H9 (cell line): ENCODE measurements around the gene CPM. TPM values are rescaled to one million over a fixed set of nuclear protein-coding genes. Genes with fewer than 3 reads are reported as not detected.

Experiments
- DNase-seq: peaks from one replicate; pipeline ENCODE4 v3.0.0-alpha.2; 2017
- H2AFZ ChIP-seq: one replicate; pipeline ENCODE4 v1.6.1; 2013; ENCODE audit warnings: mild to moderate bottlenecking, low read length, control low read depth, moderate library complexity
- H2AK5ac ChIP-seq: 2 replicates; pipeline ENCODE4 v1.6.1; 2013; ENCODE audit warnings: low read length, control low read depth, mixed read lengths; ENCODE audit not compliant: insufficient read length
- H2BK120ac ChIP-seq: one replicate; pipeline ENCODE4 v1.6.1; 2013; ENCODE audit warnings: low read depth, mild to moderate bottlenecking, low read length, control low read depth, inconsistent platforms; ENCODE audit not compliant: poor library complexity, severe bottlenecking
- H2BK12ac ChIP-seq: 2 replicates; pipeline ENCODE4 v1.6.1; 2013; ENCODE audit warnings: low read length, control low read depth, mixed read lengths, low read depth; ENCODE audit not compliant: insufficient read length
- H2BK15ac ChIP-seq: 2 replicates; pipeline ENCODE4 v1.6.1; 2013; ENCODE audit warnings: low read depth, low read length, control low read depth
- H2BK20ac ChIP-seq: one replicate; pipeline ENCODE4 v1.6.1; 2013; ENCODE audit warnings: low read depth, mild to moderate bottlenecking, low read length, control low read depth, inconsistent platforms; ENCODE audit not compliant: poor library complexity, severe bottlenecking
- H2BK5ac ChIP-seq: 2 replicates; pipeline ENCODE4 v1.6.1; 2013; ENCODE audit warnings: low read length, control low read depth, mixed read lengths; ENCODE audit not compliant: insufficient read length
- H3K14ac ChIP-seq: 2 replicates; pipeline ENCODE4 v1.6.1; 2013; ENCODE audit warnings: low read length, control low read depth; ENCODE audit not compliant: insufficient read depth
- H3K18ac ChIP-seq: 2 replicates; pipeline ENCODE4 v1.6.1; 2013; ENCODE audit warnings: low read depth, mild to moderate bottlenecking, mixed read lengths, low read length, control low read depth; ENCODE audit not compliant: insufficient read length
- H3K23ac ChIP-seq: 2 replicates; pipeline ENCODE4 v1.6.1; 2013; ENCODE audit warnings: low read length, control low read depth, mixed read lengths, low read depth; ENCODE audit not compliant: insufficient read length
- H3K23me2 ChIP-seq: 2 replicates; pipeline ENCODE4 v1.6.1; 2013; ENCODE audit warnings: low read depth, mild to moderate bottlenecking, mixed read lengths, low read length, control low read depth; ENCODE audit not compliant: insufficient read length, poor library complexity, severe bottlenecking
- H3K27ac ChIP-seq: 2 replicates; pipeline ENCODE4 v1.5.1; 2013; ENCODE audit warnings: low read length, control low read depth, mixed read lengths, low read depth; ENCODE audit not compliant: insufficient read length
- H3K27me3 ChIP-seq: 2 replicates; pipeline ENCODE4 v1.6.1; 2013; ENCODE audit warnings: low read length, control low read depth, inconsistent platforms; ENCODE audit not compliant: insufficient read depth
- H3K4ac ChIP-seq: 2 replicates; pipeline ENCODE4 v1.6.1; 2013; ENCODE audit warnings: low read depth, mild to moderate bottlenecking, control low read depth, inconsistent platforms, low read length, moderate library complexity
- H3K4me1 ChIP-seq: 2 replicates; pipeline ENCODE4 v1.6.1; 2013; ENCODE audit warnings: low read length, control low read depth, inconsistent platforms; ENCODE audit not compliant: insufficient read depth
- H3K4me2 ChIP-seq: 2 replicates; pipeline ENCODE4 v1.6.1; 2013; ENCODE audit warnings: low read length, control low read depth, mixed read lengths; ENCODE audit not compliant: insufficient read length, insufficient read depth
- H3K56ac ChIP-seq: 2 replicates; pipeline ENCODE4 v1.6.1; 2013; ENCODE audit warnings: low read depth, mild to moderate bottlenecking, mixed read lengths, low read length, control low read depth; ENCODE audit not compliant: insufficient read length
- H3K79me1 ChIP-seq: 2 replicates; pipeline ENCODE4 v1.6.1; 2013; ENCODE audit warnings: low read depth, mild to moderate bottlenecking, moderate library complexity, low read length, control low read depth, inconsistent platforms; ENCODE audit not compliant: insufficient read depth, poor library complexity, severe bottlenecking
- H3K79me2 ChIP-seq: 2 replicates; pipeline ENCODE4 v1.6.1; 2013; ENCODE audit warnings: low read length, control low read depth, inconsistent platforms; ENCODE audit not compliant: insufficient read depth
- H3K9ac ChIP-seq: 2 replicates; pipeline ENCODE4 v1.6.1; 2013; ENCODE audit warnings: low read length, control low read depth, mixed read lengths; ENCODE audit not compliant: insufficient read length; ENCODE audit errors: extremely low read depth
- H3K9me3 ChIP-seq: one replicate; pipeline ENCODE4 v1.6.1; 2013; ENCODE audit warnings: low read depth, low read length, inconsistent platforms; ENCODE audit not compliant: control insufficient read depth
- H3T11ph ChIP-seq: one replicate; pipeline ENCODE4 v1.6.1; 2013; ENCODE audit warnings: mild to moderate bottlenecking, low read length, control low read depth, inconsistent platforms
- H4K20me1 ChIP-seq: one replicate; pipeline ENCODE4 v1.6.1; 2013; ENCODE audit not compliant: control insufficient read depth, insufficient read length, insufficient read depth
- H4K5ac ChIP-seq: 2 replicates; pipeline ENCODE4 v1.6.1; 2013; ENCODE audit warnings: low read depth, mild to moderate bottlenecking, mixed read lengths, low read length, control low read depth; ENCODE audit not compliant: insufficient read length
- H4K8ac ChIP-seq: replicated peaks from 2 replicates; pipeline ENCODE4 v1.6.1; 2013; ENCODE audit warnings: low read length, control low read depth, mixed read lengths, low read depth; ENCODE audit not compliant: insufficient read length
- H4K91ac ChIP-seq: 2 replicates; pipeline ENCODE4 v1.6.1; 2013; ENCODE audit warnings: low read depth, mild to moderate bottlenecking, moderate library complexity, mixed read lengths, low read length, control low read depth; ENCODE audit not compliant: insufficient read length
- H3K27ac Mint-ChIP-seq, 3 experiments: 2 replicates in 2 of 3; 3 replicates in 1 of 3; pipeline ENCODE4 v1.8.0; 2020 to 2021; ENCODE audit warnings: mixed read lengths in 3 of 3, mild to moderate bottlenecking in 1 of 3, moderate library complexity in 1 of 3
- H3K27me3 Mint-ChIP-seq: 2 replicates; pipeline ENCODE4 v1.8.0; 2021; ENCODE audit warnings: low read depth, mild to moderate bottlenecking, moderate library complexity, mixed read lengths
- H3K36me3 Mint-ChIP-seq, 3 experiments: 2 replicates in 2 of 3; 3 replicates in 1 of 3; pipeline ENCODE4 v1.8.0; 2020 to 2021; ENCODE audit warnings: low read depth in 3 of 3, mixed read lengths in 3 of 3; ENCODE audit not compliant: insufficient read depth in 1 of 3
- H3K4me1 Mint-ChIP-seq, 2 experiments: 2 replicates each; pipeline ENCODE4 v1.8.0; 2020; ENCODE audit warnings: mixed read lengths in 2 of 2
- H3K4me3 Mint-ChIP-seq, 2 experiments: 2 replicates in 1 of 2; 3 replicates in 1 of 2; pipeline ENCODE4 v1.8.0; 2020 to 2021; ENCODE audit warnings: mild to moderate bottlenecking in 2 of 2, mixed read lengths in 2 of 2, moderate library complexity in 1 of 2
- H3K9me3 Mint-ChIP-seq, 2 experiments: 2 replicates in 1 of 2; 3 replicates in 1 of 2; pipeline ENCODE4 v1.8.0; 2020; ENCODE audit warnings: mild to moderate bottlenecking in 2 of 2, mixed read lengths in 2 of 2, moderate library complexity in 1 of 2
- CTCF ChIP-seq: fragments of 200-600 bp; sonication (generic); conservative IDR thresholded peaks from 3 replicates; pipeline ENCODE4 v1.8.0; 2021; ENCODE audit warnings: antibody characterized with exemption, mild to moderate bottlenecking
- WGBS: extraction: QIAGEN DNeasy Blood & Tissue Kit; methylation state at CpG from one replicate; pipeline ENCODE4 v1.1.7; 2013; ENCODE audit warnings: missing lambda C conversion rate, low lambda C conversion rate, mixed read lengths; ENCODE audit not compliant: insufficient read length; ENCODE audit errors: extremely low coverage; 5-methylcytosine and 5-hydroxymethylcytosine counted together
- total RNA-seq: library from RNA; stranded (reverse); gene quantifications from 2 replicates; pipeline ENCODE4 v1.2.1, GENCODE V29; 2021

The CPM gene
- total RNA-seq, 1 experiment from 2014 or later, result 1.2 TPM

DNA sequence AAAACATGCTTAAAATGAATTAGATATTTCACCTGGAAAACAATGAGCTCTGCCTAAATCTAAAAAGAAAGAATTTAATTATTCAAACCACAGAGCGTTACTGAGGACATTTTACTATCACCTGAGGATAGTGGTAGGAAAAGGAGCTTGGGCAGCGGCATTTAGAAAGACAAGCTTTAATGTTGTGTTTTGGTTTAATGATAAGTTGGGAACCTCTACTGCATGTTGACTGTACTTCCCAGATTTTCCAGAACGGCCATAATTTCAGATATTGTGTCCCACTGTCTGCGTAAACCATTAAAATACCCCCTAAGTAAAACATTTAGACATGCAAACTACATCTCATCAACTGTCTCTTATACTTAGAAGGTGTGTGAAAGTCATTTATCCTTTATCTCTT is 55.4 kb downstream of the CPM start:
- Histone ChIP-seq H3K79me1 (no peaks in the 10 kb centered on the region), H2BK15ac (no peak overlapping the region), H2BK20ac (no peak overlapping the region), H2BK12ac (no peak overlapping the region), H3K23ac (no peak overlapping the region), H4K5ac (no peak overlapping the region), H3K14ac (no peak overlapping the region), H4K91ac (no peak overlapping the region), H3K9ac (no peak overlapping the region), H3K27me3 (no peaks in the 10 kb centered on the region), H4K20me1 (no peaks in the 10 kb centered on the region), H2BK5ac (no peak overlapping the region), H4K8ac (no peak overlapping the region), H3K4me2 (no peak overlapping the region), H2AFZ (no peak overlapping the region), H3K9me3 (no peaks in the 10 kb centered on the region), H2BK120ac (no peak overlapping the region), H3K4ac (no peak overlapping the region), H3K18ac (no peak overlapping the region), H2AK5ac (no peak overlapping the region), H3K79me2 (no peaks in the 10 kb centered on the region), H3K23me2 (no peaks in the 10 kb centered on the region), H3K27ac (no peak overlapping the region), H3K4me1 (no peaks in the 10 kb centered on the region), H3K56ac (no peak overlapping the region), H3T11ph (no peak overlapping the region)
- TF ChIP-seq CTCF, result no peak
- WGBS, result no CpG with 5 or more reads among the region's 4 CpGs
- Mint-ChIP-seq H3K27ac (no peak overlapping the region), H3K9me3 (peaks cover 7% of the 10 kb centered on the region in 2 experiments; a peak in 4 of 5 replicates), H3K36me3 (0 out of 7 replicates have a peak, but pooled peaks cover 0 to 3% (median 0%) of the 10 kb centered on the region in 3 experiments), H3K4me3 (no peak overlapping the region), H3K4me1 (peaks cover 3 to 4% of the 10 kb centered on the region in 2 experiments; a peak in 1 of 4 replicates), H3K27me3 (no peaks in the 10 kb centered on the region)
- no peak for DNase-seq
